ENCODE measurements around the gene ITFG2.

Gene ITFG2

DNA sequence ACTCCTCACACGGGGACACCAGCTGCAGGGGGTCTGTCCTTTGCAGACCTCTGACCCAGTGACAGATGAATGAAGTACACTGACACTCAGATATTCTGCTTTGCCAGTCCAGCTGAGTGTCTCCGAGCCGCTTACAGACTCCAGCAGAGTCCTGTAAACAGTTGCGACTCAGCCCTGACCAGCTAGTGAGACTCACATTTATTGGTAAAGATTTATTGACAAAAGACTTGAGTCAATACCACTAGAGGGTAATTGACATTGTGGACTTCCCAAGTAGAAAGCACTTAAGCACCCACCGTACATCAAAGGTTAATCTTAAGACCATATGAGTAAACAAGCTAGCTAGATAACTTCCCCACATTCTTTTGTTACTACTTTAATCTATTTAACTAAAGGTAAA lies 27.5 kb upstream of the ITFG2 start:
- no peaks in the 10 kb centered on the region for H3K79me2 ChIP-seq (ENCODE audit: control insufficient read depth, low read length)
- H3K9me3 ChIP-seq (ENCODE audit: control insufficient read depth, insufficient read depth, low read length) = no peaks in the 10 kb centered on the region
- H3K4me1 ChIP-seq (ENCODE audit: control insufficient read depth, low read length) = peaks cover 3% of the 10 kb centered on the region; the same call in 1 of the 2 replicates
- no peak overlapping the region for H3K4me3 ChIP-seq (ENCODE audit: low read length)
- no peaks in the 10 kb centered on the region for H3K36me3 ChIP-seq (ENCODE audit: control insufficient read depth, low read length)
- H4K20me1 ChIP-seq (ENCODE audit: control insufficient read depth, insufficient read depth, low read depth, low read length) = no peaks in the 10 kb centered on the region
- H3K4me2 ChIP-seq (ENCODE audit: low read length) = no peak overlapping the region
- H3K27ac ChIP-seq (ENCODE audit: low read depth, low read length) = no peak overlapping the region
- peaks cover 16% of the 10 kb centered on the region; the same call in 1 of the 2 replicates for H3K27me3 ChIP-seq (ENCODE audit: control insufficient read depth, low read length)
- no peaks in the 10 kb centered on the region for H3F3A ChIP-seq (ENCODE audit: control insufficient read depth, insufficient read depth)
- H3K9me2 ChIP-seq (replicated peaks; ENCODE audit: control insufficient read depth, low read length) = no peaks in the 10 kb centered on the region
- TF ChIP-seq, protein P1, sequence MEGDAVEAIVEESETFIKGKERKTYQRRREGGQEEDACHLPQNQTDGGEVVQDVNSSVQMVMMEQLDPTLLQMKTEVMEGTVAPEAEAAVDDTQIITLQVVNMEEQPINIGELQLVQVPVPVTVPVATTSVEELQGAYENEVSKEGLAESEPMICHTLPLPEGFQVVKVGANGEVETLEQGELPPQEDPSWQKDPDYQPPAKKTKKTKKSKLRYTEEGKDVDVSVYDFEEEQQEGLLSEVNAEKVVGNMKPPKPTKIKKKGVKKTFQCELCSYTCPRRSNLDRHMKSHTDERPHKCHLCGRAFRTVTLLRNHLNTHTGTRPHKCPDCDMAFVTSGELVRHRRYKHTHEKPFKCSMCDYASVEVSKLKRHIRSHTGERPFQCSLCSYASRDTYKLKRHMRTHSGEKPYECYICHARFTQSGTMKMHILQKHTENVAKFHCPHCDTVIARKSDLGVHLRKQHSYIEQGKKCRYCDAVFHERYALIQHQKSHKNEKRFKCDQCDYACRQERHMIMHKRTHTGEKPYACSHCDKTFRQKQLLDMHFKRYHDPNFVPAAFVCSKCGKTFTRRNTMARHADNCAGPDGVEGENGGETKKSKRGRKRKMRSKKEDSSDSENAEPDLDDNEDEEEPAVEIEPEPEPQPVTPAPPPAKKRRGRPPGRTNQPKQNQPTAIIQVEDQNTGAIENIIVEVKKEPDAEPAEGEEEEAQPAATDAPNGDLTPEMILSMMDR (IDR thresholded peaks at IDR 0.05; ENCODE audit: low read depth, low read length, poor library complexity, severe bottlenecking) = no peak
- TF ChIP-seq EZH2phosphoT487 (IDR thresholded peaks at IDR 0.05; ENCODE audit: borderline replicate concordance, low read length) = no peak

DNA sequence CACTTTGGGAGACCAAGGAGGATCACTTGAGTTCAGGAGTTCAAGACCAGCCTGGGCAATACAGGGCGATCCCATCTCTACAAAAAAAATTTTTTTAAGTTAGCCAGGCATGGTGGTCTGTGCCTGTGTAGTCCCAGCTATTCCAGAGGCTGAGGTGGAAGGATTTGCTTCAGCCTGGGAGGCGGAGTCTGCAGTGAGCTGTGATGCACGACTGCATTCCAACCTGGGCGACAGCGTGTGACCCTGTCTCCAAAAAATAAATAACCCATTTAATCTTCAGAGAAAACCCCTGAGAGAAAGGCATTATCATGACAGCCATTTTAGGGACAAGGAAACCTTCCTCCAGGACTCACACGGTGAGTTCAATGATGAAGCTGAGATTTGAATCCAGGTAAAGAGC lies 21.4 kb upstream of the ITFG2 start:
- no peaks in the 10 kb centered on the region for H3K9me2 ChIP-seq (replicated peaks; ENCODE audit: control insufficient read depth, low read length)
- peaks cover 9% of the 10 kb centered on the region for H3K4me1 ChIP-seq (ENCODE audit: control insufficient read depth, low read length)
- no peaks in the 10 kb centered on the region; the same call in 1 of the 2 replicates for H3F3A ChIP-seq (ENCODE audit: control insufficient read depth, insufficient read depth)
- H3K79me2 ChIP-seq (ENCODE audit: control insufficient read depth, low read length) = peaks cover 12% of the 10 kb centered on the region
- H4K20me1 ChIP-seq (ENCODE audit: control insufficient read depth, insufficient read depth, low read depth, low read length) = peaks cover 3% of the 10 kb centered on the region
- H3K27ac ChIP-seq (ENCODE audit: low read depth, low read length) = no peak overlapping the region
- TF ChIP-seq, protein P1 (IDR thresholded peaks at IDR 0.05; ENCODE audit: low read depth, low read length, poor library complexity, severe bottlenecking) = no peak
- no peak overlapping the region for H3K4me3 ChIP-seq (ENCODE audit: low read length)
- no peaks in the 10 kb centered on the region for H3K27me3 ChIP-seq (ENCODE audit: control insufficient read depth, low read length)
- H3K9me3 ChIP-seq (ENCODE audit: control insufficient read depth, insufficient read depth, low read length) = no peaks in the 10 kb centered on the region
- H3K4me2 ChIP-seq (ENCODE audit: low read length) = no peak overlapping the region
- peaks cover 4% of the 10 kb centered on the region for H3K36me3 ChIP-seq (ENCODE audit: control insufficient read depth, low read length)

DNA sequence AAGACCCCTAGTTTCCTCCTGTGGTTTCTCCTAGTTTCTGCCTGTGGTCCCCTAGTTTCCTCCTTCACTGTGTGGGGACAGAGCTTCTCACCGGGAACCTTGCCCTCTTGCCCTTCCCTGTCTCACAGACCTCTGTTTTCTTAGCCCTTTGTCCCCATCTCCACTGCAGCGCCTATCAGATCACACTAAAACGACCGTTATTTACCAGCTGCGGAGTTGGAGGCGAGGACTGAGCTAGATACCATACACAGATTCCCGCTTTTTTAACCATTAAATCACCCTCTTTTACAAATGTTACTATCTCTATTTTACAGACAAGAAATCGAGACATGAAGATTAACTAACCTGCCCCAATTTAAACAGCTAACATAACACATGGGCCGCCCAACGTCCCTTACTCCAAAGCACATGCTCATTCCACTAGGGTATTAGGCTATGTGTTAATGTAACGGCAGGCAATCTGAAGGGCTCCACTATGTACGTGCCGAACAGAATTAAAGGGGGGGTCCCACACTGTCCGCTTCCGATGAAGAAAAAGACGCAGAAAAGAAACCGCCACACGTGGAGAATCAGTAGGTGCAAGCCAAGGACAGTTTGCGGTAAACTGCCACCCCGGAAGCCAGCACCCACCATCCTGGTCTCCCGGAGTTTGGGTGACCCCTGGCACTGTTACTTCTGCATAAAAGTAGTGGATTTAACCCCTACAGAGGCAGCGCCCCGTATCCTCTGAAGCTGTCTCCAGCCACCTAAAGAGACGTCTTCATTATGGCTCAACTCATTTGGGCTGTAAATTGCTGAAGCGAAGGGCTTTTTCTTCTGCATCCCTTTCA lies 19.6 kb upstream of the ITFG2 start:
- Histone ChIP-seq H3K79me2 (ENCODE audit: control insufficient read depth, low read length) (peaks cover 30% of the 10 kb centered on the region), H3K9me3 (ENCODE audit: control insufficient read depth, insufficient read depth, low read length) (no peaks in the 10 kb centered on the region), H3F3A (ENCODE audit: control insufficient read depth, insufficient read depth) (no peaks in the 10 kb centered on the region; the same call in 1 of the 2 replicates), H3K4me3 (ENCODE audit: low read length) (no peak overlapping the region), H4K20me1 (ENCODE audit: control insufficient read depth, insufficient read depth, low read depth, low read length) (peaks cover 21% of the 10 kb centered on the region), H3K27ac (ENCODE audit: low read depth, low read length) (no peak overlapping the region), H3K27me3 (ENCODE audit: control insufficient read depth, low read length) (no peaks in the 10 kb centered on the region), H3K36me3 (ENCODE audit: control insufficient read depth, low read length) (peaks cover 22% of the 10 kb centered on the region), H3K9me2 (replicated peaks; ENCODE audit: control insufficient read depth, low read length) (no peaks in the 10 kb centered on the region), H3K4me2 (ENCODE audit: low read length) (no peak overlapping the region), H3K4me1 (ENCODE audit: control insufficient read depth, low read length) (peaks cover 22% of the 10 kb centered on the region)
- TF ChIP-seq EZH2phosphoT487 (IDR thresholded peaks at IDR 0.05; ENCODE audit: borderline replicate concordance, low read length) = no peak
- TF ChIP-seq, protein P1 (IDR thresholded peaks at IDR 0.05; ENCODE audit: low read depth, low read length, poor library complexity, severe bottlenecking) = no peak

Data from DOHH2 (cell line).